NCI-H1436 treated with DMSO at 0.1 percent for 48 hours (cell line): ENCODE measurements around the gene PIM3.

ENCODE experiments used
- DNase-seq: peaks from one replicate; lab custom pipeline; 2025; lab: John Stamatoyannopoulos, UW

The PIM3 gene

DNA sequence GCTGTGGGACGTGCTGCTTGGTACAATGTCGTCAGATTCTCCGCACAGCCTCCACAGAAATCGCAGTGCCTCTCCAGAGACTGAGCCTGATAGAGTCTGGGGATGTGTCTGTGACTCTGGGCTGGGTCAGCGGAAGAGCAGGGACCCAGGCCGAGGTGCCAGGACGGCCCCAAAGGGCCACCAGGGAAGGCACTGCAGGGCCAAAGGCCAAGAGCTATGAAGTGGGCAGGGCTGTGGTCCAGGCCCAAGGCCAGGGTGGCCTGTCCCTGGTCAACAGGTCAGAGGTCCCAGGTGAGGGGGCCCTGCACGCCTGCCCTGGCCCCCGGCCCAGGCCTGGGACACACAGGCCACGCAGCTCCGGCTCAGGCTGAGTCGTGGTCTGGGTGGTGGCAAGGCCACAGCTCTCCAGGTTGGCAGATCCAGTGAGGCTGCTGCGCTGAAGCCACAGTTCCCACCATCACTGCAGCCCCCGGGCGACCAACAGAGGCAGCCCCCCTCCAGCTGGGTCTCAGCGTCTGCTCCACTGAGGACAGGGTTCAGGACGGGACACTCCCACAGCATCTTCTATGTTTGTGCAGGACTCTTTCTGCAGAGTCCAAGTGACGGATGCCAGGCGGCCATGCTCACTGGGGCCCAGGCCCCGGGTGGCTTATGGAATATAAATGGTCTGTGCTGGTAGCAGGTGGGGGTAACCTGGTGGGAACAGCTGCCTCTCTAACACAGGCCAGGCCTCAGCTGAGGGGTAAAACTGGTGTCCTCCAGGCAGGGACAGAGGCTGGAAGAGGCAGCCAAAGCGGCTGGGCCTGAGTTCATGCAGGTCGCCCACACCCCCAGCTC is 4.8 kb upstream of the PIM3 start:
- DNase-seq, result no peak

DNA sequence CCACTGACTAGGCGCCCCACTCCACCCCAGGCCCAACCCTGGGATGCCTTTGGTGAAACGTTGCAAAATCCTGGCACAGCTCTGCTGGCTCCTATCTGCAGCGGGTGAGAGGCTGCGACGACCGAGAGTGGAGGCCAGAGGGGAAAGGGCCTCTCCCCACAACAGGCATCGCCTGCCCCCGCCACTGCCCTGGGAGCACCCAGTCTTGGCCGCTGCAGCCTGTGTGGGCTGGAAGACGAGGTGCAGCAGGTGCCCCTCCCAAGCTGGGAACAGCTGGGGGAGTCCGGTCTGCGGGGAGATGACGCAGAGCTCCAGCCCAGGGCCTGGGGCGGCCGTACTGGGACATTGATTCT is 4.2 kb upstream of the PIM3 start:
- no peak for DNase-seq

DNA sequence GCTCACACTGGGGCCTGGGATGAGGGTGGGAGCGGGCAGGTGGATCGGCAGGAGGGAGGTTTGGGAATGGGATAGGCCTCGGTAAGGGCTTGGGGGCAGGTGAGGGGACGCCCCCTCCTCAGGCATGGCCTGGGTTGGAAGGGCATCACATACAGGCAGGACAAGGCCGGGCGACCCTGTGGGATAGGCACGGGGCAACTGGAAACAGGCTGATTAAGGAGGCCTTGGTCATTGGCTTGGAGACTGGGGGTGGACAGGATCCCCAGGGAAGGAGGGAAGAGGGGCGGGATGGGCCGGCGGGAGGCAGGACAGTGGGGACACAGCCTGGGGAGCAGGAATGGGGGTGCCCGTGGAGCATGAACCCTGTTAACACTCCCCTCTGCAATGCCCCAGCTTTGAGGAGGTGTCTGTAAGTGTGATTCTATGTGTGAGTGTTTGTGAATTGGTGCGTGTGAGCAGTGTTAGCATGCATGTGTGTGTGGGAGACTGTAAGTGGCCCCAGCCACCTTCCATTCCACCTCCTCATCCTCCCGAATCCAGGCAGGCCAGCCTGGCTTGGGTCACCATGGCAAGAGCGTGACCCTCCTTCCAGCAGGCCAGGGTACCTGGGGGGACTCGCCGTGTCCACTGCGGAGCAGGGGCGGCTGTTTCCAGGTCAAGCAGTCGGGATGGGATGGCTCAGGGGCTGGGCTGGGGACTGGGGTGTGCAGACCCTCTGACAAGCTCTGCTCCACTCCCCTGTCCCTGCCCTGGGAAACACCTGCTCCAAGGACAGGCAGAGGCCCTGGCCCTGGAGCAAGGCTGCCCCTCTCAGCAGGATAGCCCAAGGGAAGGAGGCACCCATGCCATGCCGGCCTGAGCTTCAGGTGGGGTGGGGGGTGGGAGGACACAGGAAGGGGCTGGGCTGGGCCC is 3.4 kb upstream of the PIM3 start:
- DNase-seq, result no peak

DNA sequence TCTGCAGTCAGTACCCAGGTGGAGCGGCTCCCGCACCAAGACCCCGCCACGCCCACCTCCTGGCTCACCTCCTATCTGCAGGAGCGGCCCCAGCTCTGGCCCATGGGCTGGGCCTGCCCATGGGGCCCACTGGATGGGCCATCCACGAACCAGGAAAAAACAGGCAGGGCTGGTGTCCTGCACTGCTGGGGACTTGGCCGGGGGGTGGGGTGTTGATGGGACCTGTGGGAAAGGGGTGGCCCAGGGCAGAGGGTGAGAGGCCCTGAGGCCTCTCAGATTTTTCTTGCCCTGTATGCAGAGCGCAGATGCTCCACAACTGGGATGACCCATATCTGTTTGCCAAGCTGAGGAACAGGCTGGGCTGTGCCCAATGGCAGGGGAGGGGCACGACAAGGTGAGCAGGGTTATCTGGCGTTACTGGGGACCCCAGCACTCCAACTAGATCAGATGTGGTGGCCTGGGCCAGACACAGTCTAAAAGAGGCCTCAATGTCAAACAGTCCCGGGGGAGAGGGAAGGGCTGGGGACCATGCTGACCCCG is 2.7 kb upstream of the PIM3 start:
- DNase-seq, result no peak

DNA sequence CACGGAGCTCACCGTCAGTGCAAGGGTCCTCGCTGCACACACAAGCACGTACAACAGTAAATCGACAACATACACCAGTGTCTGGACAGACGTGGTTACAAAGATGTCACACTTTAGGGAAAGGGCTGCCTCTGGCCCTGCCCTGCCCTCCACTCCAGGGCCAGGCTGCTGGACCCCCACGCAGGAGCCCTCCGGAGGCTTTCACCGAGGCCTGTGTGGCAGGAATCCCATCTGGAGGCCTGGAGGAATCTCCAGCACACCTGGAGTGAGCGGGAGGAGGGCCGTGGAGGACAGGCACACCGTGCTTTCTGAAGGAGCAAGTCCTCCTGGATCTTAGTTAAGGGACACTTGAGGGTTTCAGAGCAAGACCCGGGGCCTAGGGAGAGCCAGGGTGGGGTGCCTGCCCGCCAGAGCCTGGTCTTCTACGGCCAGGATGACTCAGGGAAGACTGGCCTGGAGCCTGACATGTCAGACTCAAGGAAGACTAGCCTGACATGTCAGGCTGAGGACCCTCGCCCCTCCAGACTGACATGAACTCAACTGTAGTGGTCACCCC is 2.1 kb upstream of the PIM3 start:
- no peak for DNase-seq

DNA sequence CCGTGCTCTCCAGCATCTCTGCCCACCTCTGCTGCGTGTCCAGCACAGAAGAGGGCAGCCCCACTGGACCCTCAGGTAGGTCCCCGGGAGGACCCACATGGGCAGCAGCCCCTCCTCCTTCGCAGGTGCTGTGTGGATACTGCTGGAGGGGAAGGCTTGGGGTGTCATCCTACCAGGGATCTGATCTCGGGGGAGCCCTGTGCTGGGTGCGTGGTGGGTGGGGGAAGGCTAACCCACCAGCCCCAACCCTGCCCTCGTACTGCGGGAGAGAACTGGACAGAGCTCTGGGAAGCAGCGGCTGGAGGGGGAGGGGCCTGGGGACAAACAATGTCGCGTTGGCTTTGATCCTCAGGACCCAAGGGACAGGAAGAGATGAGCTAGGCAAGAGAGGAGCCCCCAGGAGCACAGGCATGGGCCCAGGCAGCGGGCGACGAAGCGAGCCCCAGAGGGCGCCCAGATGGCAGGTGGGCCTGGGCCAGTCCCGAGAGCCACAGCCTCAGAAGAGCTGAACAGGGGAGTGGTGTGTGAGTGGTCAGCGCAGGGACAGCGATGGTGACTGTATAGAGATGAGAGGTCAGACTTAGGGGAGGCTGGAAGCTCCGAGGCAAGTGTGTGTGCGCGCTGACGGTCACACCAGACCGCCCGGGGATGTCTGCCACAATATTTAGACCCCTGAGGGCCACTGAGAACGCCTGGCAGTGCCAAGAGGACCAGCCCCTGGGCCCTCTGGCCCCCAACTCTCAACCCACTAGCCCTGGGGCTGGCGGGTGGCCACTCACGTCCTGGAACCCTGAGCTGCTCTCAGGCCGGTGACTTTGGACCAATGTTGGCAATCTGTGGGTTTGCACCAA is 1.4 kb upstream of the PIM3 start:
- DNase-seq, result no peak

DNA sequence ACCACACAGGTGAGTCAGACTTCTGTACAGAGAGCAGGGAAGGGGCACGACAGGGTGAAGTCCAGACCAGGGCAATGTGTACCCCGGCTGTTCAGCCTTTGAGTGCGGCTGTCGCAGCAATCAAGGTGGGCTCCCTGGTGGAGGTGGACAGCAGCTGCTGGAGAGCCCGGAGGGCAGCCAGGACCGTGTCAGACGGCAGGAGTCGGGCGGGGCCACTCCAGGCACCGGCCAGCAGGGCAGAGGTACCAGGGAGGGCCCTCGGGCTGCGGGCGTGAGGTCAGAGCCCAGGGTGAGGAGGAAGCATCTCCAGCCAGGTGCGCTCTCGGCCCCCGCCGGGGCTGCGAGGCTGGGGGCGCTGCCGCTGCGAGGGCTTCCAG is 802 bp upstream of the PIM3 start:
- DNase-seq, result no peak

DNA sequence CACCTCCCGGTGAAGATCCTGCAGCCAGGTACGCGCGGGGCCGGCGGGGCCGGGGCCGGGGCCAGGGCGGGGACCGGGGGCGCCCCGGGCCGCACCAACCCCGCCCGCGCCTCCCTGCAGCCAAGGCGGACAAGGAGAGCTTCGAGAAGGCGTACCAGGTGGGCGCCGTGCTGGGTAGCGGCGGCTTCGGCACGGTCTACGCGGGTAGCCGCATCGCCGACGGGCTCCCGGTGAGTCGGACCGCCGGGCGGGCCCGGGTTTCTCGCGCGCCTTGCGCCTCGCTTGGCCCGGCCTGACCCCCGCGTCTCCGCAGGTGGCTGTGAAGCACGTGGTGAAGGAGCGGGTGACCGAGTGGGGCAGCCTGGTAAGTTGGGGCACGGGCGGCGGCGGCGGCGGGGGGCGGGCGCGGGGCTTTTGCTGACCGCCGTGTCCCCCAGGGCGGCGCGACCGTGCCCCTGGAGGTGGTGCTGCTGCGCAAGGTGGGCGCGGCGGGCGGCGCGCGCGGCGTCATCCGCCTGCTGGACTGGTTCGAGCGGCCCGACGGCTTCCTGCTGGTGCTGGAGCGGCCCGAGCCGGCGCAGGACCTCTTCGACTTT is 531 bp downstream of the PIM3 start:
- DNase-seq, result no peak

DNA sequence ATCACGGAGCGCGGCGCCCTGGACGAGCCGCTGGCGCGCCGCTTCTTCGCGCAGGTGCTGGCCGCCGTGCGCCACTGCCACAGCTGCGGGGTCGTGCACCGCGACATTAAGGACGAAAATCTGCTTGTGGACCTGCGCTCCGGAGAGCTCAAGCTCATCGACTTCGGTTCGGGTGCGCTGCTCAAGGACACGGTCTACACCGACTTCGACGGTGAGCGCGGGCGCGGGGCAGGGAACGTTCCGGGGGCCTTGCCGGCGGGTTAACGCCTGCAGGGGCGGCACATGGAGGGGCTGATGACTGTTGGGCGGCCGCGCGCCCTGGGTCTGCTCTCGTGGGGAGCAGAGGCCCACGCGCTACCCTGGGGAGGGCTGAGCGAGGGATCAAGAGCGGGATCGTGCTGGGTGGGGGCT is 1.0 kb downstream of the PIM3 start:
- no peak for DNase-seq

DNA sequence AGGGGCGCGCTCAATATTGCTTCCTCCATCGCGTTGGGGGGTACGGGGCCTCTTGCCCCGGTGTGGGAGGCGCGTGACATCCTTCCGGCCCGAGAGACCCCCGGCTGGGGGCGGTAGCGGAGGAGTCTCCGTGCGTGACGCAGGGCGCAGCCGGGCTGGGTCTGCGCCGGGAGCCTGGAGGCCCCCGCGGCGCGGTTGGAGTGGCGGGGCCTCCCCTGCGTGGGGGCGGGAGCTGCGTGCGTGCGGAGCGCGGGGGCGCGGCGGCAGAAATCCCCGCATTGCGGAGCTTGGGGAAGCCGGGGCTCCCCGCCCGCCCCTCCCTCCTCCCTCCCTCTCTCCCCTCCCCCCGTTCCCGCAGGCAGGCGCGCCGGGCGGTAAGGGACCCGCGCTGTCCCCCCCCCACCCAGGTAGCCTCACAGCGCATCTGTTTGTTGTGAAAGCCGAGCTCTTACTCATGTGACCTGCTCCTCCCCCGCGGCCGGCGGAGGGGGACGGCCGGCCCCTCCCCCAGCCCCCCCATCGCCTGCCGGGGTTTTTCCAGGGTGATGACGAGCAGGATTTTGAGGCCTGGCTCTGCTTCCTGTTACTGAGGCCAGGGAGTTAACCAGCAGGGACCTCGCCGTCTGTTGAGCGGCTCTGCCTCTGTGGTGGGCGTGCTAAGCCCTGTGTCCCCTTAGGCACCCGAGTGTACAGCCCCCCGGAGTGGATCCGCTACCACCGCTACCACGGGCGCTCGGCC is 1.6 kb downstream of the PIM3 start:
- no peak for DNase-seq

DNA sequence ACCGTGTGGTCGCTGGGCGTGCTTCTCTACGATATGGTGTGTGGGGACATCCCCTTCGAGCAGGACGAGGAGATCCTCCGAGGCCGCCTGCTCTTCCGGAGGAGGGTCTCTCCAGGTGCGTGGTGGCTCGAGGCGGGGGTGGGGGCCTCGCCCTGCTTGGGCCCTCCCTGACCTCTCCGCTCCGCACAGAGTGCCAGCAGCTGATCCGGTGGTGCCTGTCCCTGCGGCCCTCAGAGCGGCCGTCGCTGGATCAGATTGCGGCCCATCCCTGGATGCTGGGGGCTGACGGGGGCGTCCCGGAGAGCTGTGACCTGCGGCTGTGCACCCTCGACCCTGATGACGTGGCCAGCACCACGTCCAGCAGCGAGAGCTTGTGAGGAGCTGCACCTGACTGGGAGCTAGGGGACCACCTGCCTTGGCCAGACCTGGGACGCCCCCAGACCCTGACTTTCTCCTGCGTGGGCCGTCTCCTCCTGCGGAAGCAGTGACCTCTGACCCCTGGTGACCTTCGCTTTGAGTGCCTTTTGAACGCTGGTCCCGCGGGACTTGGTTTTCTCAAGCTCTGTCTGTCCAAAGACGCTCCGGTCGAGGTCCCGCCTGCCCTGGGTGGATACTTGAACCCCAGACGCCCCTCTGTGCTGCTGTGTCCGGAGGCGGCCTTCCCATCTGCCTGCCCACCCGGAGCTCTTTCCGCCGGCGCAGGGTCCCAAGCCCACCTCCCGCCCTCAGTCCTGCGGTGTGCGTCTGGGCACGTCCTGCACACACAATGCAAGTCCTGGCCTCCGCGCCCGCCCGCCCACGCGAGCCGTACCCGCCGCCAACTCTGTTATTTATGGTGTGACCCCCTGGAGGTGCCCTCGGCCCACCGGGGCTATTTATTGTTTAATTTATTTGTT is 2.4 kb downstream of the PIM3 start:
- DNase-seq, result no peak

DNA sequence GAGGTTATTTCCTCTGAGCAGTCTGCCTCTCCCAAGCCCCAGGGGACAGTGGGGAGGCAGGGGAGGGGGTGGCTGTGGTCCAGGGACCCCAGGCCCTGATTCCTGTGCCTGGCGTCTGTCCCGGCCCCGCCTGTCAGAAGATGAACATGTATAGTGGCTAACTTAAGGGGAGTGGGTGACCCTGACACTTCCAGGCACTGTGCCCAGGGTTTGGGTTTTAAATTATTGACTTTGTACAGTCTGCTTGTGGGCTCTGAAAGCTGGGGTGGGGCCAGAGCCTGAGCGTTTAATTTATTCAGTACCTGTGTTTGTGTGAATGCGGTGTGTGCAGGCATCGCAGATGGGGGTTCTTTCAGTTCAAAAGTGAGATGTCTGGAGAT is 3.1 kb downstream of the PIM3 start:
- DNase-seq, result no peak

DNA sequence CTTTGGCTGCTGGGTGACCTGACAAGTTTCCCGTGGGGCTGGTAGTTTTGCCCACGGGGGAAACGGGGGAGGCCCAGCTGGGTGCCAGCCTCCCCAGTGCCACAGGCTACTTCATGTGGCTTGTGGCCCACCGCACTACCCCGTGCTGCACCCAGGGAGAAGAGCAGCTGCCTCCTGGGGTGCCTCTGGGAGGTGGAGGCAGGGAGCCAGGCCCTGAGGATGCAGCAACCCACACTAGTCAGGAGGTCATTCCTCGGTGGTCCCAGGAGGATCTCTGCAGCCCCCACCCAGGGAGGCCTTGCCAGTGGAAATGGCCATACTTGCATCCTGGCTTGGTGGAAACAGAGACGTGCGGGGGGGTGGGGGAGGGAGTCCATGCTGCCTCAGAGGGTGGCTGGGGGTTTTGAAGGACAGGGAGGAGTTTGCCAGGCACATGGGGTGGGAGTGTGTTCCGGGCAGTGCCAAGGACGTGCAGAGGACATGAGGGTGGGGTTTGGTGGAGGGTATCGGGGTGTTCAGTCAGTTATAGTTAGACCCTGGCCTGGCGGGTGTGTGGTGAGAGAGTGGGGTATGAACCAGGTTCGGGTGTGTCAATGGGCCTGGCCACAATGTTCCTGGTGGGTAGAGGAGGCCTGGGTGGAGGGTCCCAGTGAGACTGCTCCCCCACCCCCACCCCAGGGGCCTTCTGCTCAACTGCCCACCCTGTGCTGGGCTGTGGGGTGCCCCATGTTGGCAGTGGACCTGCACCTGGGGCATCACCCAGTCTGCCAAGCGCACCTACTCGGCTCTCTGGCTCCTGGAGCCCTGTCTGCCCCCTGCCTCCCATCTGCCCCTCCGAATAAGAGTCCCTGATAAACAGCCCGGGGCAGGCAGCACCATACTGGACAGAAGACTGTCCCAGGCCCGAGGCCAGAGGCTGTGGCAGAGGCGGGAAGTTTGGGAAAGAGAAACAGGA is 3.8 kb downstream of the PIM3 start:
- DNase-seq, result no peak

DNA sequence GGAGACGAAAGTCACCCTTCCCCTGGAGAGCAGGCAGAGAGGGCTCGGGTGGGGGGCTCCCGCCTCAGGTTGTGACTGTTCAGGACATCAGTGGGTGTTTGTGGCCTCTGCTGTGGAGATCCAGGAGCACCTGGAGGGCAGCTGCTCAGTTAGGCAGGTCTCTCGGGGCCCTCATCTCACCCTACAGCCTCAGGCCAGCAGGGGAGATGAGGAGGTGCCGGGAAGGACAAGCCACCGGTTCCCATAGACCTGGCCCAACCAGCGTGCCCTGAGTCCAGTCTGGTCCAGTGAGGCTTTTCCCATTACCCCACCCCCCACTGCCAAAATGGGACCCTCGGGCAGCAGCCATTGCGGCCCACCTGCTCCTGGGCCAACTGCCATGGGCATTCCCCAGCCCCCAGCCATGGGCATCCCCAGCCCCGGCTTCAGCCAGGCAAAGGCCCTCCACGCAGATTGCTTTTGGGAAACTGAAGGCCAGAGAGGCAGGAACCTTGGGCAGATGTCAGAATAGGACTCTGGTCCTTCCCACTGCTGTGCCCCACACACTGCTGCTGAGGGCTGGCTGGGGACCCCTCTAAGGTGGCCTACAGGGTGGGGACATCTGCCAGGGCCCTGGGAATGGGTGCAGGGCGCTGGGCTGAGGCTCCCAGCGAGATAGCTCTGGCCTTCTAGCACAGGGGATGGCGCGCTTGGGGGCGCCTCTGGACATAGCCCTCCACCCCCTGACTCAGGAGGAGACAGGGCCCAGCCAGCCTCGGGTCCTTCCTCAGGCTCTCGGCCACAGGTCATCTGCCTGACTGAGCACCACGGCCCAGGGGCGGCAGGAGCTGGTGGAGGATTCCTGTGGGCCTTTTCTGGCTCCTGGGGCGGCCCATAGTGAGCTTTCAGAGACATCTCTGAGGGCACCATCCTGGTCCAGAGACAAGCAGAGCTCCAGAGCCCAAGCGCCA is 4.8 kb downstream of the PIM3 start:
- no peak for DNase-seq

DNA sequence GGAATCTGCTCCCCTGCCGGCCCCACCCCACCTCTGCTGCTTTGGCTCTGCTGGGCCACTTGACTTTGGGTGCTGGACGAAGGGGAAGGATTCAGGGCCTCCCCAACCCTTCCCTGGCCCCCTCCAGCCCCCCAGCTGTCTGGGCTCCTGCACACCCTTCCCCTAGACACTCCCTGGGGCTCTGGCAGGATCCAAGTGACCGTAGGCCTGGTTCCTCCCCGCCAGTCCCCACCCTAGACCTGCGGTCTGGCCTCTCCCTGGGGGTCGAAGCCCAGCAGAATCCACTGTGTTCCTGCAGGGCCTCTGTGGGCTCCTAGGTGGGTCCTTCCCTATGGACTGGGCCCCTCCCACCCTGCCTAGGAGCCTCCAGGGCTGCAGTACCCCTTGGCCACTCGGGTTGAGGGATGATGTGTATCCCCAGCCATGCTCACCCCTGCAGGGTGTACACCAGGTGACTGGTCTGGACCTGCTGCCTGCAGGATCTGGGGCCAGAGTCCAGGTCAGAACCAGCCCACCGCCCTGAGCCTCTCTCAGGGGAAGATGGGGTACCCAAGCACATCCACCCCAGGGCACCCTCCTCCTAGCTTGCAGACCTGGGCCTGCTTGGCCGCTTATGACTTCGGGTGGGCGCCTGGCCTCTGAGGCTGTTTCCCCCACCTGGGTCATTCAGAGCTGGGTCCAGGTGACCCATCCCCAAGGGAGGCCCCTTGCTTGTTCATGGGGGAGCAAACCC is 5.6 kb downstream of the PIM3 start:
- DNase-seq, result no peak
